Measurements from ENCODE around the gene EFHC1.
"Not testable (repeated sequence)": the region's sequence is repeated elsewhere in the genome, so short reads cannot be mapped to it uniquely, and the experiment has no call there.

DNA sequence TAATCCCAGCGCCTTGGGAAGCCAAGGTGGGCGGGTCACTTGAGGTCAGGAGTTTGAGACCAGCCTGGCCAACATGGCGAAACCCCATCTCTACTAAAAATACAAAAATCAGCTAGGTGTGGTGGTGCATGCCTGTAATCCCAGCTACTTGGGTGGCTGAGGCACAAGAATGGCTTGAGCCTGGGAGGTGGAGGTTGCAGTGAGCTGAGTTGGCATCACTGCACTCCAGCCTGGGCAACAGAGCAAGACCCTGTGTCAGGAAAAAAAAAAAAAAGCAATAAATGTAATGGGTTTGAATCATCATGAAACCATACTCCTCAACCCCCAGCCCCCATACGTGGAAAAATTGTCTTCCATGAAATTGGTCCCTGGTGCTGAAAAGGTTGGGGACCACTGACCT lies 32.0 kb upstream of the EFHC1 start:
- TF ChIP-seq, protein P1, sequence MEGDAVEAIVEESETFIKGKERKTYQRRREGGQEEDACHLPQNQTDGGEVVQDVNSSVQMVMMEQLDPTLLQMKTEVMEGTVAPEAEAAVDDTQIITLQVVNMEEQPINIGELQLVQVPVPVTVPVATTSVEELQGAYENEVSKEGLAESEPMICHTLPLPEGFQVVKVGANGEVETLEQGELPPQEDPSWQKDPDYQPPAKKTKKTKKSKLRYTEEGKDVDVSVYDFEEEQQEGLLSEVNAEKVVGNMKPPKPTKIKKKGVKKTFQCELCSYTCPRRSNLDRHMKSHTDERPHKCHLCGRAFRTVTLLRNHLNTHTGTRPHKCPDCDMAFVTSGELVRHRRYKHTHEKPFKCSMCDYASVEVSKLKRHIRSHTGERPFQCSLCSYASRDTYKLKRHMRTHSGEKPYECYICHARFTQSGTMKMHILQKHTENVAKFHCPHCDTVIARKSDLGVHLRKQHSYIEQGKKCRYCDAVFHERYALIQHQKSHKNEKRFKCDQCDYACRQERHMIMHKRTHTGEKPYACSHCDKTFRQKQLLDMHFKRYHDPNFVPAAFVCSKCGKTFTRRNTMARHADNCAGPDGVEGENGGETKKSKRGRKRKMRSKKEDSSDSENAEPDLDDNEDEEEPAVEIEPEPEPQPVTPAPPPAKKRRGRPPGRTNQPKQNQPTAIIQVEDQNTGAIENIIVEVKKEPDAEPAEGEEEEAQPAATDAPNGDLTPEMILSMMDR (IDR thresholded peaks at IDR 0.05; ENCODE audit: insufficient read depth, low read depth, low read length), result not testable (repeated sequence)
- TF ChIP-seq EZH2 (IDR thresholded peaks at IDR 0.05; ENCODE audit: insufficient read depth, low read length), result not testable (repeated sequence)

Data from astrocyte (in vitro differentiated cells and primary cell).